Measurements from ENCODE around the gene UAP1. TPM values are rescaled to one million over a fixed set of nuclear protein-coding genes. Genes with fewer than 3 reads are reported as not detected.

UAP1 gene
- polyA plus RNA-seq, 1 of the 3 experiments (the other 2 are of a cell fraction): 32.3 TPM

GRCh38 chr1:162631546-162632191, 70.1 kb downstream of the UAP1 start (continued):
- TF ChIP-seq USF1 (IDR thresholded peaks at IDR 0.05; ENCODE audit: borderline replicate concordance, low read depth) (0 out of 2 replicates have a peak, but pooled peaks have one; percentile 3), FOSL2 (IDR thresholded peaks at IDR 0.05; ENCODE audit: borderline replicate concordance, low read depth) (no peak), CTCF (IDR thresholded peaks at IDR 0.05) (no peak), USF2 (IDR thresholded peaks at IDR 0.05; ENCODE audit: borderline replicate concordance, low read depth, low read length) (no peak), SIN3A (IDR thresholded peaks at IDR 0.05; ENCODE audit: borderline replicate concordance, low read depth, low read length) (no peak), MEF2A (IDR thresholded peaks at IDR 0.05; ENCODE audit: borderline replicate concordance, low read depth) (no peak), NFIC (IDR thresholded peaks at IDR 0.05; ENCODE audit: borderline replicate concordance) (no peak), FOXJ3 (CRISPR knock-in tag; IDR thresholded peaks at IDR 0.05) (no peak), RFX5 (IDR thresholded peaks at IDR 0.05; ENCODE audit: low read length) (peak; percentile 13; the same call in 1 of the 2 replicates), CHD2 (IDR thresholded peaks at IDR 0.05; ENCODE audit: low read length, partially characterized antibody) (no peak)
- TF ChIP-seq, protein P1, sequence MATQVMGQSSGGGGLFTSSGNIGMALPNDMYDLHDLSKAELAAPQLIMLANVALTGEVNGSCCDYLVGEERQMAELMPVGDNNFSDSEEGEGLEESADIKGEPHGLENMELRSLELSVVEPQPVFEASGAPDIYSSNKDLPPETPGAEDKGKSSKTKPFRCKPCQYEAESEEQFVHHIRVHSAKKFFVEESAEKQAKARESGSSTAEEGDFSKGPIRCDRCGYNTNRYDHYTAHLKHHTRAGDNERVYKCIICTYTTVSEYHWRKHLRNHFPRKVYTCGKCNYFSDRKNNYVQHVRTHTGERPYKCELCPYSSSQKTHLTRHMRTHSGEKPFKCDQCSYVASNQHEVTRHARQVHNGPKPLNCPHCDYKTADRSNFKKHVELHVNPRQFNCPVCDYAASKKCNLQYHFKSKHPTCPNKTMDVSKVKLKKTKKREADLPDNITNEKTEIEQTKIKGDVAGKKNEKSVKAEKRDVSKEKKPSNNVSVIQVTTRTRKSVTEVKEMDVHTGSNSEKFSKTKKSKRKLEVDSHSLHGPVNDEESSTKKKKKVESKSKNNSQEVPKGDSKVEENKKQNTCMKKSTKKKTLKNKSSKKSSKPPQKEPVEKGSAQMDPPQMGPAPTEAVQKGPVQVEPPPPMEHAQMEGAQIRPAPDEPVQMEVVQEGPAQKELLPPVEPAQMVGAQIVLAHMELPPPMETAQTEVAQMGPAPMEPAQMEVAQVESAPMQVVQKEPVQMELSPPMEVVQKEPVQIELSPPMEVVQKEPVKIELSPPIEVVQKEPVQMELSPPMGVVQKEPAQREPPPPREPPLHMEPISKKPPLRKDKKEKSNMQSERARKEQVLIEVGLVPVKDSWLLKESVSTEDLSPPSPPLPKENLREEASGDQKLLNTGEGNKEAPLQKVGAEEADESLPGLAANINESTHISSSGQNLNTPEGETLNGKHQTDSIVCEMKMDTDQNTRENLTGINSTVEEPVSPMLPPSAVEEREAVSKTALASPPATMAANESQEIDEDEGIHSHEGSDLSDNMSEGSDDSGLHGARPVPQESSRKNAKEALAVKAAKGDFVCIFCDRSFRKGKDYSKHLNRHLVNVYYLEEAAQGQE (IDR thresholded peaks at IDR 0.05; ENCODE audit: low read depth, low read length): no peak

GRCh38 chr1:162632217-162632666, 70.7 kb downstream of the UAP1 start, which contains the start of gene DDR2:
TSS of gene DDR2 (plus strand) at chr1:162632464. CDS start at chr1:162719064, 86,600 bp downstream.
- no peaks in the 10 kb centered on the region for H3K27me3 ChIP-seq (ENCODE audit: insufficient read depth)
- no peaks in the 10 kb centered on the region for H3K36me3 ChIP-seq (replicated peaks in 1 of 2; ENCODE audit: control insufficient read depth in 1 of 2, insufficient read depth in 2 of 2, low read length in 1 of 2)
- H3K4me3 ChIP-seq (ENCODE audit: low read depth in 2 of 2, low read length in 1 of 2): peak within 1 kb of the TSS; percentile 62 to 78
- CTCF ChIA-PET: interaction anchor here (0.6 to 5.9 kb wide), 15 partner anchors 8 to 576 kb away, joined by 3 to 54 read pairs (median 4); no protein-coding TSS in a partner anchor
- no peaks in the 10 kb centered on the region for H3K9me3 ChIP-seq
- WGBS (ENCODE audit: low lambda C conversion rate): 2% methylated on average over 4 of the region's 4 CpGs
- H3K9ac ChIP-seq: peak within 1 kb of the TSS; percentile 94
- peak; percentile 51 for DNase-seq
- H3K4me2 ChIP-seq: peak within 1 kb of the TSS; percentile 95
- H2AFZ ChIP-seq (ENCODE audit: low read depth): peak within 1 kb of the TSS; percentile 31
- POLR2A ChIA-PET: no interaction called here
- peak within 1 kb of the TSS; percentile 99 to 100 for H3K27ac ChIP-seq (ENCODE audit: low read depth in 2 of 2, low read length in 1 of 2)
- peaks cover 45 to 50% of the 10 kb centered on the region in 2 experiments for H3K4me1 ChIP-seq (ENCODE audit: control insufficient read depth in 1 of 2, insufficient read depth in 2 of 2, low read depth in 1 of 2, low read length in 1 of 2)
- H3F3A ChIP-seq (replicated peaks; ENCODE audit: insufficient read depth): peaks cover 52% of the 10 kb centered on the region
- peaks cover 49% of the 10 kb centered on the region for H3K79me2 ChIP-seq (ENCODE audit: insufficient read depth)
- peaks cover 39% of the 10 kb centered on the region for H4K20me1 ChIP-seq (ENCODE audit: insufficient read depth)
- no peaks in the 10 kb centered on the region for H3K9me2 ChIP-seq
- TF ChIP-seq FOSL2 (IDR thresholded peaks at IDR 0.05; ENCODE audit: borderline replicate concordance, low read depth) (peak; percentile 35; the same call in 1 of the 2 replicates), RFX5 (IDR thresholded peaks at IDR 0.05; ENCODE audit: low read length) (no peak), JUND (IDR thresholded peaks at IDR 0.05) (peak; percentile 51), USF1 (IDR thresholded peaks at IDR 0.05; ENCODE audit: borderline replicate concordance, low read depth) (no peak), TCF12 (IDR thresholded peaks at IDR 0.05) (peak; percentile 99), EZH2phosphoT487 (IDR thresholded peaks at IDR 0.05; ENCODE audit: borderline replicate concordance, low read depth) (no peak), ELF1 (IDR thresholded peaks at IDR 0.05) (peak; percentile 9; the same call in 1 of the 2 replicates), MEF2A (IDR thresholded peaks at IDR 0.05; ENCODE audit: borderline replicate concordance, low read depth) (no peak; the same call in 1 of the 2 replicates), TEAD4 (IDR thresholded peaks at IDR 0.05; ENCODE audit: borderline replicate concordance, insufficient read depth) (peak; percentile 87), PBX3 (IDR thresholded peaks at IDR 0.05) (peak; percentile 52), SIN3A (IDR thresholded peaks at IDR 0.05; ENCODE audit: borderline replicate concordance, low read depth, low read length) (peak; percentile 94), POLR2AphosphoS5 (IDR thresholded peaks at IDR 0.05; ENCODE audit: low read depth, low read length) (peak; percentile 98), USF2 (IDR thresholded peaks at IDR 0.05; ENCODE audit: borderline replicate concordance, low read depth, low read length) (no peak), NFIC (IDR thresholded peaks at IDR 0.05; ENCODE audit: borderline replicate concordance) (peak; percentile 85)

Measured in SK-N-SH (cell line).